GM18507 (cell line): ENCODE results near the gene SELE.
"Not testable (repeated sequence)": the region's sequence is repeated elsewhere in the genome, so short reads cannot be mapped to it uniquely, and the experiment has no call there.

Experiments
- DNase-seq: peaks from one replicate; pipeline ENCODE4 v3.0.0; 2011; ENCODE audit warnings: low read depth; ENCODE audit not compliant: insufficient read length; ENCODE audit errors: extremely low spot score
- FAIRE-seq: peaks from 2 replicates; lab custom pipeline; 2011; peaks lifted over from hg19 to GRCh38; lab: Jason Lieb, UNC

SELE gene

GRCh38 chr1:169725930-169726329 lies 7.9 kb downstream of the SELE start:
- DNase-seq (no peak), FAIRE-seq (no peak)

- DNase-seq (no peak), FAIRE-seq (no peak)
Measured at GRCh38 chr1:169724168-169724567, 9.7 kb downstream of the SELE start.

GRCh38 chr1:169723763-169724162 lies 10.1 kb downstream of the SELE start:
- DNase-seq (no peak), FAIRE-seq (no peak)

- no peak for FAIRE-seq
- DNase-seq: no peak
Measured at GRCh38 chr1:169722779-169723178, 11.1 kb downstream of the SELE start.

GRCh38 chr1:169715100-169715499 lies 18.8 kb downstream of the SELE start:
- not testable (repeated sequence) for DNase-seq, FAIRE-seq

- not testable (repeated sequence) for DNase-seq, FAIRE-seq
Measured at GRCh38 chr1:169713090-169713489, 20.8 kb downstream of the SELE start.

GRCh38 chr1:169712309-169712631 lies 21.6 kb downstream of the SELE start:
- FAIRE-seq (no peak), DNase-seq (no peak)

GRCh38 chr1:169711469-169712308 lies 22.2 kb downstream of the SELE start, which contains the start of gene SELL:
Gene SELL (minus strand): TSS chr1:169711620. CDS start chr1:169711498, 122 bp downstream.
- FAIRE-seq: peak; percentile 99

GRCh38 chr1:169708647-169709046 lies 25.2 kb downstream of the SELE start:
- FAIRE-seq: peak; percentile 70

More at GRCh38 chr1:169711469-169712308, 22.2 kb downstream of the SELE start, which contains the start of gene SELL:
- DNase-seq: no peak

GRCh38 chr1:169707912-169708604 lies 25.8 kb downstream of the SELE start:
- DNase-seq (no peak), FAIRE-seq (peak; percentile 33)

More at GRCh38 chr1:169708647-169709046, 25.2 kb downstream of the SELE start:
- no peak for DNase-seq

GRCh38 chr1:169704797-169705196 lies 29.1 kb downstream of the SELE start:
- DNase-seq: no peak
- no peak for FAIRE-seq

- FAIRE-seq (no peak), DNase-seq (no peak)
Measured at GRCh38 chr1:169701261-169702005, 32.4 kb downstream of the SELE start.

GRCh38 chr1:169699707-169700106 lies 34.2 kb downstream of the SELE start:
- no peak for DNase-seq
- peak; percentile 45 for FAIRE-seq

GRCh38 chr1:169698976-169699375 lies 34.9 kb downstream of the SELE start:
- no peak for DNase-seq

GRCh38 chr1:169697755-169698154 lies 36.1 kb downstream of the SELE start:
- DNase-seq: no peak
- FAIRE-seq: peak; percentile 96

More at GRCh38 chr1:169698976-169699375, 34.9 kb downstream of the SELE start:
- FAIRE-seq: peak; percentile 77

- FAIRE-seq (peak; percentile 91), DNase-seq (no peak)
Measured at GRCh38 chr1:169696273-169697100, 37.4 kb downstream of the SELE start.

- FAIRE-seq: peak; percentile 92
- DNase-seq: no peak
Measured at GRCh38 chr1:169694304-169695075, 39.4 kb downstream of the SELE start.

- no peak for DNase-seq
- FAIRE-seq: peak; percentile 78
Measured at GRCh38 chr1:169692756-169693460, 41.0 kb downstream of the SELE start.
